ENCODE data around the gene FAM53B.

GRCh38 chr10:124606822-124607221, 137.4 kb downstream of the FAM53B start:
- TF ChIP-seq CTCF (IDR thresholded peaks at IDR 0.05), result no peak
- TF ChIP-seq POLR2A (IDR thresholded peaks at IDR 0.05), result no peak

All from Peyer's patch (tissue), 4 donors.